Psoas muscle (tissue), 8 donors: Measurements from ENCODE around the gene TLK2. TPM values are rescaled to one million over a fixed set of nuclear protein-coding genes. Genes with fewer than 3 reads are reported as not detected.

Experiments
- ATAC-seq, 4 donors: fragments of 200-7000 bp; cut with Tn5 transposase; one replicate each; pipeline ENCODE4 v1.9.1; 2020; ENCODE audit warnings: moderate library complexity in 3 of 4, mild to moderate bottlenecking in 2 of 4
- DNase-seq, 2 donors: peaks; one replicate each; pipeline ENCODE4 v3.0.0-alpha.2; 2020
- H3K27ac ChIP-seq: fragments of 200-600 bp; one replicate; pipeline ENCODE4 v1.8.0; 2022
- H3K27me3 ChIP-seq, 3 donors: fragments of 200-600 bp in 1 of 3; one replicate each; pipeline versions ENCODE4 v1.6.1 to v1.8.0; 2013 to 2022; ENCODE audit warnings: low read length in 2 of 3, mild to moderate bottlenecking in 2 of 3, moderate library complexity in 1 of 3; ENCODE audit not compliant: insufficient read depth in 3 of 3
- H3K36me3 ChIP-seq, 2 donors: fragments of 200-600 bp in 1 of 2; one replicate each; pipeline versions ENCODE4 v1.6.1 to v1.8.0; 2013 to 2022; ENCODE audit warnings: low read depth in 1 of 2, mild to moderate bottlenecking in 1 of 2, moderate library complexity in 1 of 2; ENCODE audit not compliant: insufficient read depth in 1 of 2
- H3K4me1 ChIP-seq: fragments of 200-600 bp; one replicate; pipeline ENCODE4 v1.8.0; 2022
- H3K4me3 ChIP-seq: fragments of 200-600 bp; one replicate; pipeline ENCODE4 v1.8.0; 2022; ENCODE audit warnings: mild to moderate bottlenecking
- H3K9me3 ChIP-seq: fragments of 200-600 bp; one replicate; pipeline ENCODE4 v1.8.0; 2022
- CTCF ChIP-seq: fragments of 200-600 bp; IDR thresholded peaks from one replicate; pipeline ENCODE4 v1.8.0; 2022; ENCODE audit warnings: antibody characterized with exemption
- WGBS, 3 donors: extraction: QIAGEN DNeasy Blood & Tissue Kit; methylation state at CpG; one replicate each; pipeline versions ENCODE4 v1.1.6 to v1.1.7; 2013; 5-methylcytosine and 5-hydroxymethylcytosine counted together
- intact Hi-C, 2 donors: fragments of 100-400 bp; cut with DNase I; formaldehyde crosslinking; loops; one replicate each; pipeline versions ENCODE4 v1.11.0 to v1.14.2; 2022
- polyA plus RNA-seq, 3 donors: library from polyadenylated mRNA; stranded (reverse); fragments of 200-250 nt; gene quantifications; one replicate each; pipeline ENCODE4 v1.2.3, GENCODE V29; 2013
- total RNA-seq, 4 donors: library from RNA; stranded (reverse); fragmentation: NEBNext Ultra II Directional in 2 of 4; extraction: Animal tissue kit (Norgen Biotek cat#: 25700) in 2 of 4; gene quantifications; one replicate each; pipeline versions ENCODE4 v1.2.1 to v1.2.4, GENCODE V29; 2021 to 2023
- donor health status: healthy with polysubstance abuse.
- donor health status: DM: no; HTN: no; CAD: no; lungs with moderate emphysema.
- donor health status: Bipolar disorder and iron deficiency.
- donor health status: healthy.
- donor health status: DM: yes; HTN: yes; CAD: no.
- donor health status: DM: no; HTN: no; CAD: no.
- donor health status: DM: no; HTN: no; CAD: no.
- donor health status: DM: yes; HTN: yes; CAD: no.

TLK2 gene
- total and polyA plus RNA-seq, 7 donors: 23.1 to 51.9 (median 40.2) TPM

GRCh38 chr17:62662855-62663254, 184.2 kb downstream of the TLK2 start:
- ATAC-seq: no peak
- intact Hi-C loops: no loop called here

More at GRCh38 chr17:62662855-62663254, 184.2 kb downstream of the TLK2 start:
- no peak for DNase-seq
- Histone ChIP-seq H3K36me3 (no peaks in the 10 kb centered on the region), H3K9me3 (peaks cover 8% of the 10 kb centered on the region), H3K27ac (no peak overlapping the region), H3K4me3 (no peak overlapping the region), H3K4me1 (no peaks in the 10 kb centered on the region), H3K27me3 (peaks cover 0 to 4% (median 0%) of the 10 kb centered on the region in 3 donors)
- no peak for TF ChIP-seq CTCF
- 89 to 95% (median 93%) methylated on average over 6 of the region's 6 CpGs for WGBS, 3 donors

Other genes starting within 250 kb of the TLK2 start
- not detected for gene EFCAB3, start 98.3 kb upstream of the TLK2 start, total RNA-seq
- under 1 TPM in 1 of 3 donors, not detected in 2; 0.08 TPM for gene EFCAB3, start 98.3 kb upstream of the TLK2 start, polyA plus RNA-seq
- 10 to 100 TPM; 12.8 to 16.9 (median 15.5) TPM for gene METTL2A, start 54.9 kb upstream of the TLK2 start, total RNA-seq
- 10 to 100 TPM in 2 of 3 donors, 1 to 10 TPM in 1; 9.6 to 28.3 (median 19.0) TPM for gene METTL2A, start 54.9 kb upstream of the TLK2 start, polyA plus RNA-seq
- gene MRC2, start 148.8 kb downstream of the TLK2 start, total RNA-seq: 10 to 100 TPM in 2 of 4 donors, 1 to 10 TPM in 2; 4.6 to 17.5 (median 8.5) TPM
- 1 to 10 TPM; 3.5 to 5.9 (median 3.6) TPM for gene MRC2, start 148.8 kb downstream of the TLK2 start, polyA plus RNA-seq